ENCODE data around the gene TMEM151A. TPM values are rescaled to one million over a fixed set of nuclear protein-coding genes. Genes with fewer than 3 reads are reported as not detected.
A peak's percentile ranks its signal among the peaks of the same experiment; 100 is the strongest.

TMEM151A gene
- total and polyA plus RNA-seq, 4 donors: 0.13 TPM; not detected in 3

DNA sequence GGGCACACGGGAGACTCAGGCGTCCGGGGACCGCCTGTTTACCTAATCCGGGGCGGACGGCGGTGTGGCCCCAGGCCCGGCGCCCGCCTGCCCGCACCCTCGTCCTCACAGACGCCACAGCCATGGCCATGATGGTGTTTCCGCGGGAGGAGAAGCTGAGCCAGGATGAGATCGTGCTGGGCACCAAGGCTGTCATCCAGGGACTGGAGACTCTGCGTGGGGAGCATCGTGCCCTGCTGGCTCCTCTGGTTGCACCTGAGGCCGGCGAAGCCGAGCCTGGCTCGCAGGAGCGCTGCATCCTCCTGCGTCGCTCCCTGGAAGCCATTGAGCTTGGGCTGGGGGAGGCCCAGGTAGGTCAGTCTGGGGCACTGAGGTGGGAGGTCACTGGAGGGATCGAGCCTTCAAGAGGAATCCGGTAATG lies 33.2 kb upstream of the TMEM151A start:
- H3K9me3 ChIP-seq (ENCODE audit: control insufficient read depth, low read length): no peaks in the 10 kb centered on the region
- H3K4me3 ChIP-seq (ENCODE audit: low read length in 2 of 2): peak overlapping the region in 1 of 2 donors; percentile 75
- intact Hi-C loops (cut with DNase I): loop anchor here in 1 of 2 donors (2.0 kb wide), 1 partner anchor 36 kb away; no protein-coding TSS in a partner anchor
- no peak for ATAC-seq (ENCODE audit: low FRiP score)
- DNase-seq: no peak
- no peaks in the 10 kb centered on the region for H3K27me3 ChIP-seq (ENCODE audit: control insufficient read depth in 1 of 2, insufficient read depth in 2 of 2, low read length in 1 of 2)
- WGBS, 2 donors: 2 to 3% methylated on average over 28 of the region's 28 CpGs
- no peak overlapping the region for H3K27ac ChIP-seq (ENCODE audit: low read depth in 1 of 2, low read length in 2 of 2)
- no peaks in the 10 kb centered on the region for H3K36me3 ChIP-seq (ENCODE audit: control insufficient read depth in 1 of 2, insufficient read depth in 2 of 2, low read length in 1 of 2)
- H3K4me1 ChIP-seq (ENCODE audit: control insufficient read depth in 1 of 2, insufficient read depth in 2 of 2, low read length in 2 of 2): no peaks in the 10 kb centered on the region

DNA sequence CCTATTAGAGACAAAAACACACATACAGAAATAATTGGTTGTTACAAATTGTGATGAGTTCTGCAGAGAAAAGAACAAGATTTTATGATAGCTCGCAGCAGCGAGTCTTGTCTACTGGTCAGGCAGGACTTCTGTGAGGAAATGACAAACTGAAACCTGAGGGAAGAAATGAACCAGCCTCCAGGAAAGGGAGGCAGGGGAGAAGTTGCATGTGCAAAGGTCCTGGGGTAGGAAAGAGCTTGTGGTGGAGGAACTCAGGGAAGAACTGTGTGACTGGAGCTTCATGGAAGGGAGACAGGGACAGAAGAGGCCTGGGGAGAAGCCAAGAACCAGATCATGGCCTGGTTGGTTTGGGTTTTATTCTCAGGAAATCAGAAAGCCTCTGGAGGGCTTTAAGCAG lies 32.5 kb upstream of the TMEM151A start:
- H3K27ac ChIP-seq (ENCODE audit: low read depth in 1 of 2, low read length in 2 of 2): no peak overlapping the region
- no peaks in the 10 kb centered on the region for H3K27me3 ChIP-seq (ENCODE audit: control insufficient read depth in 1 of 2, insufficient read depth in 2 of 2, low read length in 1 of 2)
- H3K4me1 ChIP-seq (ENCODE audit: control insufficient read depth in 1 of 2, insufficient read depth in 2 of 2, low read length in 2 of 2): no peaks in the 10 kb centered on the region
- WGBS, 2 donors: 96 to 99% methylated on average over 2 of the region's 2 CpGs
- H3K36me3 ChIP-seq (ENCODE audit: control insufficient read depth in 1 of 2, insufficient read depth in 2 of 2, low read length in 1 of 2): no peaks in the 10 kb centered on the region
- no peak overlapping the region for H3K4me3 ChIP-seq (ENCODE audit: low read length in 2 of 2)
- ATAC-seq (ENCODE audit: low FRiP score) (no peak), DNase-seq (no peak)
- intact Hi-C loops (cut with DNase I): loop anchor here in 1 of 2 donors (2.0 kb wide), 1 partner anchor 36 kb away; no protein-coding TSS in a partner anchor
- H3K9me3 ChIP-seq (ENCODE audit: control insufficient read depth, low read length): no peaks in the 10 kb centered on the region

DNA sequence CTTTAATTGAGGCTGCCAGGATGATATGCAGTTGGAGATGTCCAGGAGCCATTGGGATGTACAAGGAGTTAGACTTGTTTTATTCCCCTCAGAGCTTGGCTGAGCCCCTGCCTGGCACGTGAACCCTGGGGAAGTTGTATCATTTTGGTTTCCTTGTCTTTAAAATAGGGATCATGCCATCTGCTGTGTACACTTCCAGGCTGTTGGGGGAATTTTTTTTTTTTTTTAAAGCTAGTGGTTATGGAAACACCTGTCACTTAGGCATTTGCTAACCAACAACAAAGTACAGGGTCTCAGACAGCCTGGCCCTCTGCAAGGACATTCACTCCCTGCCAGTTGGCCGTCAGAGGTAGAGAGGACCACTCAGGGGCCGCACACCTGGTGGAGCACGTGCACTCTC lies 31.7 kb upstream of the TMEM151A start:
- Histone ChIP-seq H3K36me3 (ENCODE audit: control insufficient read depth in 1 of 2, insufficient read depth in 2 of 2, low read length in 1 of 2) (peaks cover 0 to 3% of the 10 kb centered on the region in 2 donors), H3K4me3 (ENCODE audit: low read length in 2 of 2) (no peak overlapping the region), H3K27ac (ENCODE audit: low read depth in 1 of 2, low read length in 2 of 2) (no peak overlapping the region), H3K9me3 (ENCODE audit: control insufficient read depth, low read length) (no peaks in the 10 kb centered on the region), H3K27me3 (ENCODE audit: control insufficient read depth in 1 of 2, insufficient read depth in 2 of 2, low read length in 1 of 2) (no peaks in the 10 kb centered on the region), H3K4me1 (ENCODE audit: control insufficient read depth in 1 of 2, insufficient read depth in 2 of 2, low read length in 2 of 2) (no peaks in the 10 kb centered on the region)
- ATAC-seq (ENCODE audit: low FRiP score) (no peak), DNase-seq (no peak)
- 92 to 93% methylated on average over 4 of the region's 4 CpGs for WGBS, 2 donors
- intact Hi-C loops (cut with DNase I): loop anchor here in 1 of 2 donors (2.0 to 10.0 kb wide), 2 partner anchors 37 to 185 kb away; partner anchors contain the start of gene PACS1

DNA sequence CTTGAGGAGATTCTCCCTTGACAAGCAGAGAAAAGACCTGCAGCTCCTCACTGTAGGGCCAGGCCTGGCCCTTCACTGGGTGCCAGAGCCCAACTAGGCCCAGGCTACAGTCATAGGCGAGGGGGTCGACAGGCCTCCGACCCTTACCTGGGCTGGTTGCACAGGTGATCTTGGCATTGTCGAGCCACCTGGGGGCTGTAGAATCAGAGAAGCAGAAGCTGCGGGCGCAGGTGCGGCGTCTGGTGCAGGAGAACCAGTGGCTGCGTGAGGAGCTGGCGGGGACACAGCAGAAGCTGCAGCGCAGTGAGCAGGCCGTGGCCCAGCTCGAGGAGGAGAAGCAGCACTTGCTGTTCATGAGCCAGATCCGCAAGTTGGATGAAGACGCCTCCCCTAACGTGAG lies 30.1 kb upstream of the TMEM151A start:
- no peak overlapping the region for H3K4me3 ChIP-seq (ENCODE audit: low read length in 2 of 2)
- H3K27me3 ChIP-seq (ENCODE audit: control insufficient read depth in 1 of 2, insufficient read depth in 2 of 2, low read length in 1 of 2): no peaks in the 10 kb centered on the region
- ATAC-seq (ENCODE audit: low FRiP score) (no peak), DNase-seq (no peak)
- H3K9me3 ChIP-seq (ENCODE audit: control insufficient read depth, low read length): no peaks in the 10 kb centered on the region
- peaks cover 0 to 3% of the 10 kb centered on the region in 2 donors for H3K36me3 ChIP-seq (ENCODE audit: control insufficient read depth in 1 of 2, insufficient read depth in 2 of 2, low read length in 1 of 2)
- intact Hi-C loops (cut with DNase I): loop anchor here in 1 of 2 donors (10.0 kb wide), 1 partner anchor 187 kb away; the partner anchor contains the start of gene PACS1
- H3K4me1 ChIP-seq (ENCODE audit: control insufficient read depth in 1 of 2, insufficient read depth in 2 of 2, low read length in 2 of 2): no peaks in the 10 kb centered on the region
- 90% methylated on average over 16 of the region's 16 CpGs for WGBS, 2 donors
- H3K27ac ChIP-seq (ENCODE audit: low read depth in 1 of 2, low read length in 2 of 2): no peak overlapping the region

DNA sequence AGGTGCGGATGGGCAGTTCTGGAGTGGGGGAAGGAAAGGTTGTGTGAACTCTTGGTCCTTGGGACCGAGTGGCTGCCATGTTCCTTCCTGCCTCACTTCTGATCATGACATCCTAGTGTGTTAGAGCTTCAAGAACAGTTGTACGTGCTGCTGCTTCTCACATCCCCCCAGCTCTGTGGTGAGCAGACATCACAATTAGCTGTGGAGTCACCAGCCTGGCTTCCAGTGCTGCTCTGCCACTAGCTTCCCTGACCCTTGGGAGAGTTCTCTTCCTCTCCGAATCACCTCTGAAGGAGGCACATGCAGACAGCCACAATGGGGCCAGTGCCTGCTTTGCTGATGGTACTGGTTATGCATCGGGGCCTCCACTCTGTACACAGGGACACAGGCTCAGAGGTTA lies 29.5 kb upstream of the TMEM151A start:
- intact Hi-C loops (cut with DNase I): loop anchor here in 1 of 2 donors (10.0 kb wide), 1 partner anchor 187 kb away; the partner anchor contains the start of gene PACS1
- Histone ChIP-seq H3K27me3 (ENCODE audit: control insufficient read depth in 1 of 2, insufficient read depth in 2 of 2, low read length in 1 of 2) (no peaks in the 10 kb centered on the region), H3K4me3 (ENCODE audit: low read length in 2 of 2) (no peak overlapping the region), H3K36me3 (ENCODE audit: control insufficient read depth in 1 of 2, insufficient read depth in 2 of 2, low read length in 1 of 2) (peaks cover 0 to 3% of the 10 kb centered on the region in 2 donors), H3K9me3 (ENCODE audit: control insufficient read depth, low read length) (no peaks in the 10 kb centered on the region), H3K27ac (ENCODE audit: low read depth in 1 of 2, low read length in 2 of 2) (no peak overlapping the region), H3K4me1 (ENCODE audit: control insufficient read depth in 1 of 2, insufficient read depth in 2 of 2, low read length in 2 of 2) (peaks cover 0 to under 1% of the 10 kb centered on the region in 2 donors)
- ATAC-seq (ENCODE audit: low FRiP score) (no peak), DNase-seq (no peak)
- WGBS, 2 donors: 87 to 91% methylated on average over 5 of the region's 5 CpGs

DNA sequence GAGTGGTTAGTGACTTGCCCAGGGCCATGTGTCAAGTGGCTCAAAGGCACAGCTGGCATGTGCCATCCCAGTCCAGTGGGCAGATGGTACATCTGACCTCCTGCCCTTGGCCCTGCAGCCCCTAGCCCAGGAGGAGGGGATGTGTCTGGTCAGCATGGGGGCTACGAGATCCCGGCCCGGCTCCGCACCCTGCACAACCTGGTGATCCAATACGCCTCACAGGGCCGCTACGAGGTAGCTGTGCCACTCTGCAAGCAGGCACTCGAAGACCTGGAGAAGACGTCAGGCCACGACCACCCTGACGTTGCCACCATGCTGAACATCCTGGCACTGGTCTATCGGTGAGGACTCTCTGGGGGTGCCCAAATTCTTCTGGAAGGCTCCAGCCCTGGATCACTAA lies 29.0 kb upstream of the TMEM151A start:
- WGBS, 2 donors: 87 to 88% methylated on average over 12 of the region's 12 CpGs
- Histone ChIP-seq H3K27ac (ENCODE audit: low read depth in 1 of 2, low read length in 2 of 2) (no peak overlapping the region), H3K4me3 (ENCODE audit: low read length in 2 of 2) (no peak overlapping the region), H3K27me3 (ENCODE audit: control insufficient read depth in 1 of 2, insufficient read depth in 2 of 2, low read length in 1 of 2) (no peaks in the 10 kb centered on the region), H3K4me1 (ENCODE audit: control insufficient read depth in 1 of 2, insufficient read depth in 2 of 2, low read length in 2 of 2) (peaks cover 0 to 2% of the 10 kb centered on the region in 2 donors), H3K36me3 (ENCODE audit: control insufficient read depth in 1 of 2, insufficient read depth in 2 of 2, low read length in 1 of 2) (peaks cover 0 to 3% of the 10 kb centered on the region in 2 donors), H3K9me3 (ENCODE audit: control insufficient read depth, low read length) (no peaks in the 10 kb centered on the region)
- ATAC-seq (ENCODE audit: low FRiP score) (no peak), DNase-seq (no peak)
- intact Hi-C loops (cut with DNase I): loop anchor here in 1 of 2 donors (10.0 kb wide), 1 partner anchor 188 kb away; the partner anchor contains the start of gene PACS1

DNA sequence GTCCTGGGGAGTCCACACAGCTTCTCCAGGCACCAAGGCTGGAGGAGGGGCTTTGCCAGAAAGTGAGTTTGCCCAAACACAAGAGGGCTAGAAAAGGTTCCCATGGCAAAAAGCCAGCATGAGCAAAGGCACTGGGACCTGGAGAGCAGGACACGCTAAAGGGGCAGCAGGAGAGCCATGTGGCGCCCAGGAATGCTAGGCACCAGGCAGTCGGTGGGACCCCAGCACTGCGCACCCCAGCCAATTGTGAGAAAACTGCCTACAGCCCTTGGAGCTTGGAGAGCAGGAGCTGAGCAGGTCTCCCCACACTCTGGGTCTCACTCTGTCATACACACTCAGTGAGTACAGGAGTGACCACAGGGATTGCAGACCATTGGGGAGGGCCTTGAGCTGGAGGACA lies 28.5 kb upstream of the TMEM151A start:
- WGBS, 2 donors: 84 to 86% methylated on average over 4 of the region's 4 CpGs
- no peak overlapping the region for H3K27ac ChIP-seq (ENCODE audit: low read depth in 1 of 2, low read length in 2 of 2)
- intact Hi-C loops (cut with DNase I): loop anchor here in 1 of 2 donors (10.0 kb wide), 1 partner anchor 188 kb away; the partner anchor contains the start of gene PACS1
- H3K9me3 ChIP-seq (ENCODE audit: control insufficient read depth, low read length): no peaks in the 10 kb centered on the region
- H3K27me3 ChIP-seq (ENCODE audit: control insufficient read depth in 1 of 2, insufficient read depth in 2 of 2, low read length in 1 of 2): no peaks in the 10 kb centered on the region
- no peak for ATAC-seq (ENCODE audit: low FRiP score)
- peaks cover 0 to 2% of the 10 kb centered on the region in 2 donors for H3K4me1 ChIP-seq (ENCODE audit: control insufficient read depth in 1 of 2, insufficient read depth in 2 of 2, low read length in 2 of 2)
- no peak for DNase-seq
- H3K36me3 ChIP-seq (ENCODE audit: control insufficient read depth in 1 of 2, insufficient read depth in 2 of 2, low read length in 1 of 2): peaks cover 0 to 3% of the 10 kb centered on the region in 2 donors
- no peak overlapping the region for H3K4me3 ChIP-seq (ENCODE audit: low read length in 2 of 2)

DNA sequence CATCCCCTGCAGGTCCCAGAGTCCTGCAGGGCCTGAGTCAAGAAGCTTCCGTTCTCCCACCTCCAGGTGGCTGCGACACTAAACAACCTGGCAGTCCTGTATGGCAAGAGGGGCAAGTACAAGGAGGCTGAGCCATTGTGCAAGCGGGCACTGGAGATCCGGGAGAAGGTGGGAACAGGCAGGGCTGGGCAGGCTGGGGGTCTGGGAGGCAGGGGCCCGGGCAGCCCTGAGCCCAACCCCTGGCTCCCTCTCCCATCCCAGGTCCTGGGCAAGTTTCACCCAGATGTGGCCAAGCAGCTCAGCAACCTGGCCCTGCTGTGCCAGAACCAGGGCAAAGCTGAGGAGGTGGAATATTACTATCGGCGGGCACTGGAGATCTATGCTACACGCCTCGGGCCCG lies 27.9 kb upstream of the TMEM151A start:
- peaks cover 0 to 3% of the 10 kb centered on the region in 2 donors for H3K36me3 ChIP-seq (ENCODE audit: control insufficient read depth in 1 of 2, insufficient read depth in 2 of 2, low read length in 1 of 2)
- no peak overlapping the region for H3K27ac ChIP-seq (ENCODE audit: low read depth in 1 of 2, low read length in 2 of 2)
- 88 to 91% methylated on average over 10 of the region's 10 CpGs for WGBS, 2 donors
- ATAC-seq (ENCODE audit: low FRiP score): no peak
- no peaks in the 10 kb centered on the region for H3K27me3 ChIP-seq (ENCODE audit: control insufficient read depth in 1 of 2, insufficient read depth in 2 of 2, low read length in 1 of 2)
- H3K4me3 ChIP-seq (ENCODE audit: low read length in 2 of 2): no peak overlapping the region
- peaks cover 0 to 2% of the 10 kb centered on the region in 2 donors for H3K4me1 ChIP-seq (ENCODE audit: control insufficient read depth in 1 of 2, insufficient read depth in 2 of 2, low read length in 2 of 2)
- DNase-seq: no peak
- H3K9me3 ChIP-seq (ENCODE audit: control insufficient read depth, low read length): no peaks in the 10 kb centered on the region
- intact Hi-C loops (cut with DNase I): loop anchor here in 1 of 2 donors (10.0 kb wide), 1 partner anchor 189 kb away; the partner anchor contains the start of gene PACS1

DNA sequence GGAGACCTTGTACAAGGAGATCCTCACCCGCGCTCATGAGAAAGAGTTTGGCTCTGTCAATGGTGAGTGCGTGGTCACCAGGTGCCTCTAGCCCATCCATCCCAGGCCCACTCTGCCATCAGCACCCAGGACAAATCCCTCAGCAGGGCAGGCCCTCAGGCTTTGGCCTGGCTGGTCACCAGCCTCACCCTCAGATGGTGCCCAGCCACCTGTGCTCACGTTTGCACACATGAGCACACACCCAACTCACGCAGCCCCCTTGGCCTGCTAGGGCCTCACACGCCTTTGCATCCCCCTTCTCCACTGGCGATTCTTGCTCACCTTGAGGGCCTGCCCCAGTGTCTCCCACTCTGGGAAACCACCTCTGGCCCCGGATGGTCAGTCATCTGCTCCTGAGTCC lies 27.3 kb upstream of the TMEM151A start:
- no peaks in the 10 kb centered on the region for H3K27me3 ChIP-seq (ENCODE audit: control insufficient read depth in 1 of 2, insufficient read depth in 2 of 2, low read length in 1 of 2)
- intact Hi-C loops (cut with DNase I): loop anchor here in 1 of 2 donors (10.0 kb wide), 1 partner anchor 190 kb away; the partner anchor contains the start of gene PACS1
- no peak overlapping the region for H3K4me3 ChIP-seq (ENCODE audit: low read length in 2 of 2)
- WGBS, 2 donors: 88 to 92% methylated on average over 8 of the region's 8 CpGs
- H3K36me3 ChIP-seq (ENCODE audit: control insufficient read depth in 1 of 2, insufficient read depth in 2 of 2, low read length in 1 of 2): peaks cover 0 to 3% of the 10 kb centered on the region in 2 donors
- DNase-seq (no peak), ATAC-seq (ENCODE audit: low FRiP score) (no peak)
- H3K4me1 ChIP-seq (ENCODE audit: control insufficient read depth in 1 of 2, insufficient read depth in 2 of 2, low read length in 2 of 2): peaks cover 0 to 2% of the 10 kb centered on the region in 2 donors
- H3K9me3 ChIP-seq (ENCODE audit: control insufficient read depth, low read length): no peaks in the 10 kb centered on the region
- no peak overlapping the region for H3K27ac ChIP-seq (ENCODE audit: low read depth in 1 of 2, low read length in 2 of 2)

Measured in aorta (tissue), 5 donors.